Endothelial cell of umbilical vein (primary cell): Measurements from ENCODE around the gene EPS8. TPM values are rescaled to one million over a fixed set of nuclear protein-coding genes. Genes with fewer than 3 reads are reported as not detected.

Source experiments
- BruUV-seq: library from RNA; stranded (reverse); fragments of 400-500 nt; replicated peaks from 2 replicates; lab custom pipeline; 2021; lab: Mats Ljungman, UMichigan
- CTCF ChIA-PET: fragments of 300-600, 350-600 bp; sonication (Branson Sonifier 250); formaldehyde crosslinking; loops from one replicate; lab custom pipeline; 2021; ENCODE audit warnings: antibody characterized with exemption, inconsistent platforms; lab: Charles Lee
- POLR2A ChIA-PET: fragments of 300-600, 350-600 bp; sonication (Branson Sonifier 250); formaldehyde crosslinking; loops from one replicate; lab custom pipeline; 2021; ENCODE audit warnings: antibody characterized with exemption, inconsistent platforms; lab: Charles Lee
- DNase-seq: peaks from one replicate; pipeline ENCODE4 v3.0.0-alpha.2; 2011; ENCODE audit warnings: low read depth, low spot score
- FAIRE-seq: peaks from 2 replicates; lab custom pipeline; 2011; peaks lifted over from hg19 to GRCh38; lab: Jason Lieb, UNC
- H2AFZ ChIP-seq: 2 replicates; pipeline ENCODE4 v1.6.0; 2012; ENCODE audit warnings: low read depth, low read length, control low read depth, inconsistent platforms
- H3K27ac ChIP-seq: 2 replicates; pipeline ENCODE4 v1.5.1; 2011; ENCODE audit warnings: low read depth, mild to moderate bottlenecking, control low read depth, low read length, moderate library complexity; ENCODE audit not compliant: insufficient read depth
- H3K27me3 ChIP-seq, 2 experiments: 2 replicates each; pipeline versions ENCODE4 v1.6.0 to v1.6.1; 2011; ENCODE audit warnings: low read length in 2 of 2, mixed read lengths in 1 of 2; ENCODE audit not compliant: control insufficient read depth in 2 of 2, insufficient read depth in 2 of 2
- H3K36me3 ChIP-seq, 2 experiments: 2 replicates in 1 of 2; 3 replicates in 1 of 2; pipeline ENCODE4 v1.5.1; 2011; ENCODE audit warnings: low read length in 2 of 2, mild to moderate bottlenecking in 1 of 2, moderate library complexity in 1 of 2; ENCODE audit not compliant: control insufficient read depth in 2 of 2, insufficient read depth in 2 of 2; ENCODE audit errors: extremely low read depth in 1 of 2
- H3K4me1 ChIP-seq: 3 replicates; pipeline ENCODE4 v1.5.1; 2011; ENCODE audit warnings: mild to moderate bottlenecking, low read length; ENCODE audit not compliant: control insufficient read depth, insufficient read depth; ENCODE audit errors: extremely low read depth
- H3K4me2 ChIP-seq: 2 replicates; pipeline ENCODE4 v1.6.1; 2011; ENCODE audit warnings: low read length, control low read depth, mixed read lengths; ENCODE audit not compliant: insufficient read depth
- H3K4me3 ChIP-seq, 3 experiments: fragments of 200-600 bp in 1 of 3; sonication (generic), shearing (Covaris generic) in 1 of 3; replicated peaks in 1 of 3; 2 replicates each; pipeline ENCODE4 v1.5.1; 2011 to 2016; ENCODE audit warnings: control low read depth in 3 of 3, low read length in 3 of 3, mild to moderate bottlenecking in 2 of 3, inconsistent platforms in 1 of 3, low read depth in 1 of 3, moderate library complexity in 1 of 3; ENCODE audit not compliant: insufficient read depth in 1 of 3
- H3K79me2 ChIP-seq: 2 replicates; pipeline ENCODE4 v1.6.0; 2012; ENCODE audit warnings: low read length, inconsistent platforms; ENCODE audit not compliant: control insufficient read depth, insufficient read depth
- H3K9ac ChIP-seq: replicated peaks from 2 replicates; pipeline ENCODE3; 2011; ENCODE audit warnings: low read length, control low read depth; ENCODE audit not compliant: insufficient read depth; ENCODE audit errors: extremely low read depth
- H3K9me1 ChIP-seq: replicated peaks from 3 replicates; pipeline ENCODE4 v1.6.0; 2011; ENCODE audit warnings: mild to moderate bottlenecking, low read length; ENCODE audit not compliant: control insufficient read depth, insufficient read depth; ENCODE audit errors: extremely low read depth
- H3K9me3 ChIP-seq: replicated peaks from 2 replicates; pipeline ENCODE4 v1.5.1; 2012; ENCODE audit warnings: low read length, inconsistent platforms; ENCODE audit not compliant: control insufficient read depth, insufficient read depth
- H4K20me1 ChIP-seq: replicated peaks from 2 replicates; pipeline ENCODE3; 2011; ENCODE audit warnings: mild to moderate bottlenecking, low read length; ENCODE audit not compliant: control insufficient read depth, insufficient read depth; ENCODE audit errors: extremely low read depth
- CTCF ChIP-seq, 2 donors: IDR thresholded peaks; 1 replicate in 1 of 2; 2 replicates in 1 of 2; pipeline ENCODE4 v1.5.1; 2011; ENCODE audit warnings: low read length in 2 of 2, mild to moderate bottlenecking in 2 of 2, moderate library complexity in 2 of 2, control low read depth in 1 of 2, inconsistent platforms in 1 of 2, low read depth in 1 of 2; ENCODE audit not compliant: insufficient read depth in 1 of 2; ENCODE audit errors: extremely low read depth in 1 of 2
- EZH2 ChIP-seq: IDR thresholded peaks from 2 replicates; pipeline ENCODE4 v1.6.1; 2012; ENCODE audit warnings: borderline replicate concordance, low read depth, mild to moderate bottlenecking, moderate library complexity, low read length, inconsistent platforms; ENCODE audit not compliant: severe bottlenecking
- FOS ChIP-seq: IDR thresholded peaks from 2 replicates; pipeline ENCODE4 v1.6.1; 2011; ENCODE audit warnings: mild to moderate bottlenecking, low read length, moderate library complexity, borderline replicate concordance; ENCODE audit not compliant: insufficient read depth
- GATA2 ChIP-seq: IDR thresholded peaks from 2 replicates; pipeline ENCODE4 v1.7.0; 2011; ENCODE audit warnings: low read depth, mild to moderate bottlenecking, moderate library complexity, mixed read lengths, low read length; ENCODE audit not compliant: insufficient read length, insufficient read depth
- JUN ChIP-seq: IDR thresholded peaks from 2 replicates; pipeline ENCODE4 v1.6.1; 2011; ENCODE audit warnings: borderline replicate concordance, low read depth; ENCODE audit not compliant: insufficient read length, insufficient read depth
- MAX ChIP-seq: IDR thresholded peaks from 2 replicates; pipeline ENCODE4 v1.6.1; 2011; ENCODE audit not compliant: insufficient read depth, insufficient read length
- MYC ChIP-seq: IDR thresholded peaks from one replicate; pipeline ENCODE4 v1.6.1; 2011; ENCODE audit warnings: mild to moderate bottlenecking, low read depth, low read length
- POLR2A ChIP-seq: IDR thresholded peaks from 2 replicates; pipeline ENCODE4 v1.6.1; 2012; ENCODE audit warnings: low read depth, mild to moderate bottlenecking, control low read depth, low read length
- POLR2AphosphoS5 ChIP-seq: IDR thresholded peaks from 2 replicates; pipeline ENCODE4 v1.6.1; 2012; ENCODE audit warnings: low read depth, mild to moderate bottlenecking, control low read depth, low read length, moderate library complexity; ENCODE audit not compliant: insufficient read depth
- dilution Hi-C: fragments of 300-500 bp; cut with MboI; formaldehyde crosslinking; loops from one replicate; pipeline ENCODE4 v1.15.0; 2019; ENCODE audit warnings: low sequenced_read_pairs; ENCODE audit not compliant: extremely low pct_ligation_motif_present
- intact Hi-C: fragments of 100-400 bp; cut with micrococcal nuclease; formaldehyde crosslinking; loops from one replicate; pipeline ENCODE4 v1.10.0; 2022
- polyA plus RNA-seq, 4 experiments: library from polyadenylated mRNA; depleted of rRNA in 3 of 4; stranded (reverse) in 3 of 4; unstranded in 1 of 4; fragments of >200 nt; gene quantifications; 2 replicates each; pipeline versions ENCODE4 v1.2.1 to v1.2.3, GENCODE V29; 2011 to 2012; ENCODE audit warnings: missing spikeins in 1 of 4
- total RNA-seq: library from RNA; stranded (reverse); gene quantifications from 2 replicates; pipeline ENCODE4 v1.2.3, GENCODE V29; 2021

Gene EPS8
- total and polyA plus RNA-seq, 2 donors (not counting 3 experiments of a cell fraction or from before 2014, with no cell fraction given), result 8.4 to 11.9 TPM

- no peaks in the 10 kb centered on the region for H3K9me3 ChIP-seq
- no peak overlapping the region for H3K4me2 ChIP-seq
- POLR2A ChIA-PET, result no interaction called here
- no peak overlapping the region for H3K27ac ChIP-seq
- DNase-seq, result no peak
- no peaks in the 10 kb centered on the region for H4K20me1 ChIP-seq
- no peaks in the 10 kb centered on the region for H3K27me3 ChIP-seq
- no peaks in the 10 kb centered on the region for H3K36me3 ChIP-seq
- dilution Hi-C loops, result no loop called here
- H3K9me1 ChIP-seq, result no peaks in the 10 kb centered on the region
- TF ChIP-seq EZH2 (no peak), FOS (no peak), MAX (no peak), POLR2A (no peak), CTCF (IDR thresholded peaks at IDR 0.05; ENCODE audit: extremely low read depth in 1 of 2, insufficient read depth in 1 of 2, low read depth in 1 of 2, low read length in 2 of 2) (no peak), MYC (no peak), GATA2 (no peak), JUN (no peak), POLR2AphosphoS5 (no peak)
- no peak overlapping the region for H3K9ac ChIP-seq
- FAIRE-seq, result no peak
- no peak overlapping the region for H2AFZ ChIP-seq
- H3K79me2 ChIP-seq, result no peaks in the 10 kb centered on the region
- CTCF ChIA-PET, result interaction anchor here (1.0 kb wide), 1 partner anchor 13 kb away, joined by 3 read pairs; no protein-coding TSS in a partner anchor
- BruUV-seq, result no TSS peak
- H3K4me1 ChIP-seq, result no peaks in the 10 kb centered on the region
- no peak overlapping the region for H3K4me3 ChIP-seq
- intact Hi-C loops, result no loop called here
Measured at GRCh38 chr12:15834575-15834974, 45.4 kb upstream of the EPS8 start.
